ENCODE measurements around the gene OVOL2. TPM values are rescaled to one million over a fixed set of nuclear protein-coding genes. Genes with fewer than 3 reads are reported as not detected.

Gene OVOL2
- polyA plus RNA-seq, 1 donor from 2014 or later, result not detected

- H3K4me3 ChIP-seq (ENCODE audit: low read length), result no peak overlapping the region
These were observed 48.6 kb downstream of the OVOL2 start for GRCh38 chr20:18009116-18009515.

GRCh38 chr20:18007534-18008292 is 50.0 kb downstream of the OVOL2 start:
- no peaks in the 10 kb centered on the region for H4K20me1 ChIP-seq (ENCODE audit: insufficient read depth)
- H3K9me2 ChIP-seq (ENCODE audit: insufficient read depth, low read length), result no peaks in the 10 kb centered on the region
- no peak overlapping the region for H3K4me2 ChIP-seq (ENCODE audit: low read length)
- H3K27ac ChIP-seq (ENCODE audit: low read length), result no peak overlapping the region
- H3K79me2 ChIP-seq (replicated peaks; ENCODE audit: insufficient read depth, low read length), result no peaks in the 10 kb centered on the region
- H3K9ac ChIP-seq (ENCODE audit: low read length), result no peak overlapping the region
- no peaks in the 10 kb centered on the region for H3F3A ChIP-seq (ENCODE audit: insufficient read depth, low read length, poor library complexity, severe bottlenecking)
- no peaks in the 10 kb centered on the region for H3K36me3 ChIP-seq (ENCODE audit: insufficient read depth, low read length)
- TF ChIP-seq POLR2AphosphoS5 (IDR thresholded peaks at IDR 0.05) (no peak), RAD21 (conservative IDR thresholded peaks at IDR 0.05) (no peak), REST (IDR thresholded peaks at IDR 0.05; ENCODE audit: borderline replicate concordance) (no peak), TAF1 (IDR thresholded peaks at IDR 0.05; ENCODE audit: low read depth) (no peak), EZH2 (IDR thresholded peaks at IDR 0.05; ENCODE audit: borderline replicate concordance, insufficient read depth, low read length, poor library complexity, severe bottlenecking) (no peak), SMC3 (conservative IDR thresholded peaks at IDR 0.05; ENCODE audit: poor library complexity) (no peak), MXI1 (conservative IDR thresholded peaks at IDR 0.05; ENCODE audit: poor library complexity, severe bottlenecking) (no peak), CTCF (IDR thresholded peaks at IDR 0.05; ENCODE audit: poor library complexity, severe bottlenecking) (no peak), EP300 (conservative IDR thresholded peaks at IDR 0.05; ENCODE audit: poor library complexity, severe bottlenecking) (no peak)
- H2AFZ ChIP-seq (ENCODE audit: low read depth, low read length), result no peak overlapping the region
- H3K27me3 ChIP-seq (ENCODE audit: insufficient read depth, low read depth, low read length), result no peaks in the 10 kb centered on the region
- H3K9me3 ChIP-seq (ENCODE audit: low read length), result no peaks in the 10 kb centered on the region
- H3K4me3 ChIP-seq (ENCODE audit: low read length), result no peak overlapping the region

More at GRCh38 chr20:18009116-18009515, 48.6 kb downstream of the OVOL2 start:
- TF ChIP-seq TAF1 (IDR thresholded peaks at IDR 0.05; ENCODE audit: low read depth), result no peak
- no peaks in the 10 kb centered on the region for H3F3A ChIP-seq (ENCODE audit: insufficient read depth, low read length, poor library complexity, severe bottlenecking)
- H3K4me2 ChIP-seq (ENCODE audit: low read length), result no peak overlapping the region
- H3K79me2 ChIP-seq (replicated peaks; ENCODE audit: insufficient read depth, low read length), result no peaks in the 10 kb centered on the region
- no peaks in the 10 kb centered on the region for H4K20me1 ChIP-seq (ENCODE audit: insufficient read depth)
- no peak overlapping the region for H2AFZ ChIP-seq (ENCODE audit: low read depth, low read length)
- H3K9ac ChIP-seq (ENCODE audit: low read length), result no peak overlapping the region
- no peaks in the 10 kb centered on the region for H3K9me3 ChIP-seq (ENCODE audit: low read length)
- no peaks in the 10 kb centered on the region for H3K9me2 ChIP-seq (ENCODE audit: insufficient read depth, low read length)
- H3K27ac ChIP-seq (ENCODE audit: low read length), result no peak overlapping the region
- H3K36me3 ChIP-seq (ENCODE audit: insufficient read depth, low read length), result no peaks in the 10 kb centered on the region
- no peaks in the 10 kb centered on the region for H3K27me3 ChIP-seq (ENCODE audit: insufficient read depth, low read depth, low read length)
